ENCODE measurements around the gene RAMP2. TPM values are rescaled to one million over a fixed set of nuclear protein-coding genes. Genes with fewer than 3 reads are reported as not detected.

RAMP2 gene
- total RNA-seq, 2 donors from 2014 or later: 16.3 TPM

DNA sequence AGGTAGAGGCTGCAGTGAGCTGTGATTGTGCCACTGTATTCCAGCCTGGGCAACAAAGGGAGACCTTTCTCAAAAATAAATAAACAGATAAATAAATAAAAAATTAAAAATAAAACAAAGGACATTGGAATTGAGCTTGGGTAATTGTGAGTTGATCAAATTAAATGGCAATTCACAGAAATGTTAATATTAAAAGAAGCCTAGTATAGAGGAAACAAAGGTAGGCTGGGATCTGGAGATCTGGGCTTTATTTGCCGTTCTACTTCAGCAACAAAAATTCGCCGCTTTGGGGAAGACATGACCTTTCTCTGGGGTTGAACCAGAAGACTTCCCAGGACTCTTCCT, 11.9 kb downstream of the RAMP2 start:
- no peaks in the 10 kb centered on the region for H3K9me3 ChIP-seq
- peaks cover 0 to 3% of the 10 kb centered on the region in 2 donors for H3K36me3 ChIP-seq
- no peak for TF ChIP-seq POLR2AphosphoS5 (IDR thresholded peaks at IDR 0.05)
- TF ChIP-seq, protein P1, sequence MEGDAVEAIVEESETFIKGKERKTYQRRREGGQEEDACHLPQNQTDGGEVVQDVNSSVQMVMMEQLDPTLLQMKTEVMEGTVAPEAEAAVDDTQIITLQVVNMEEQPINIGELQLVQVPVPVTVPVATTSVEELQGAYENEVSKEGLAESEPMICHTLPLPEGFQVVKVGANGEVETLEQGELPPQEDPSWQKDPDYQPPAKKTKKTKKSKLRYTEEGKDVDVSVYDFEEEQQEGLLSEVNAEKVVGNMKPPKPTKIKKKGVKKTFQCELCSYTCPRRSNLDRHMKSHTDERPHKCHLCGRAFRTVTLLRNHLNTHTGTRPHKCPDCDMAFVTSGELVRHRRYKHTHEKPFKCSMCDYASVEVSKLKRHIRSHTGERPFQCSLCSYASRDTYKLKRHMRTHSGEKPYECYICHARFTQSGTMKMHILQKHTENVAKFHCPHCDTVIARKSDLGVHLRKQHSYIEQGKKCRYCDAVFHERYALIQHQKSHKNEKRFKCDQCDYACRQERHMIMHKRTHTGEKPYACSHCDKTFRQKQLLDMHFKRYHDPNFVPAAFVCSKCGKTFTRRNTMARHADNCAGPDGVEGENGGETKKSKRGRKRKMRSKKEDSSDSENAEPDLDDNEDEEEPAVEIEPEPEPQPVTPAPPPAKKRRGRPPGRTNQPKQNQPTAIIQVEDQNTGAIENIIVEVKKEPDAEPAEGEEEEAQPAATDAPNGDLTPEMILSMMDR (IDR thresholded peaks at IDR 0.05): no peak
- no peak for TF ChIP-seq POLR2A (IDR thresholded peaks at IDR 0.05)
- WGBS: 11% methylated on average over 3 of the region's 3 CpGs
- H3K4me3 ChIP-seq: peak overlapping the region; percentile 76 to 77
- intact Hi-C loops (cut with DNase I): no loop called here
- peaks cover 3% of the 10 kb centered on the region for H3K4me1 ChIP-seq (replicated peaks)
- no peaks in the 10 kb centered on the region for H3K27me3 ChIP-seq (replicated peaks; ENCODE audit: insufficient read depth)
- peak overlapping the region; percentile 80 to 84 for H3K27ac ChIP-seq
- DNase-seq (ENCODE audit: low spot score): no peak

DNA sequence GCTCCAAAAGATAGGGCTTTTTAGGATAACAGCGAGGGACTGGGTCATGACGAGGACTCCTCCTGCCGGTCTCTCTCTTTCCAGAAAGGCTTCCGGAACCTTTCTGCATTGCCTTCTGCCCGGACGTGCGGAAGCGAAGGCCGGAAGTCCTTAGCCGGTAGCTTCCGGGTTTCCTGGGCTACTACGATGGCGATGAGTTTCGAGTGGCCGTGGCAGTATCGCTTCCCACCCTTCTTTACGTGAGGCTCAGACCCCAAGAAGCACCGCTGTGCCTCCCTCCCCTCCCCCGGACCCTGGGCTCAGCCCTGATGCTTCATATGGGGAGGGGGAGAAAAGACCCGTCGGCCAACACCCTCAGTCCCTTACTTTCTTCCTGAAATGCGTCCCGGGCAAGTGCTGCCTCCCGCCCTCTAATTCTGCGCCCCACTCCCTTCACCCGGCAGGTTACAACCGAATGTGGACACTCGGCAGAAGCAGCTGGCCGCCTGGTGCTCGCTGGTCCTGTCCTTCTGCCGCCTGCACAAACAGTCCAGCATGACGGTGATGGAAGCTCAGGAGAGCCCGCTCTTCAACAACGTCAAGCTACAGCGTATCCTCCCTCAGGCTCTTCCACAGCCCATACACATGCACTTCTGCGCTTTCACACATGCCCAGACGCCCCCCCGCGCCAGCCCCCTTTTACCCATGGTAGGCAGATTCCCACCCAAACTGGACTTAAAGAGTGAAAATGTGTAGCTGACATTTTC, 12.4 kb downstream of the RAMP2 start, which contains the start of gene VPS25:
Gene VPS25, plus strand, starts transcription at position 160 of the 746 bp plus-strand sequence. Its CDS starts 27 bp downstream, at position 187.
- TF ChIP-seq POLR2AphosphoS5 (IDR thresholded peaks at IDR 0.05): peak; percentile 93
- TF ChIP-seq, protein P1 (IDR thresholded peaks at IDR 0.05): peak in 3 of 4 experiments; percentile 14 to 43 (median 35)
- TF ChIP-seq POLR2A (IDR thresholded peaks at IDR 0.05): no peak
- no peaks in the 10 kb centered on the region for H3K27me3 ChIP-seq (replicated peaks; ENCODE audit: insufficient read depth)
- H3K27ac ChIP-seq: peak within 1 kb of the TSS; percentile 80 to 84
- WGBS: 1% methylated on average over 39 of the region's 39 CpGs
- peaks cover 0 to 3% of the 10 kb centered on the region in 2 donors for H3K36me3 ChIP-seq
- no peaks in the 10 kb centered on the region for H3K9me3 ChIP-seq
- peaks cover 3% of the 10 kb centered on the region for H3K4me1 ChIP-seq (replicated peaks)
- intact Hi-C loops (cut with DNase I): no loop called here
- peak; percentile 77 for DNase-seq (ENCODE audit: low spot score)
- H3K4me3 ChIP-seq: peak within 1 kb of the TSS; percentile 76 to 77

DNA sequence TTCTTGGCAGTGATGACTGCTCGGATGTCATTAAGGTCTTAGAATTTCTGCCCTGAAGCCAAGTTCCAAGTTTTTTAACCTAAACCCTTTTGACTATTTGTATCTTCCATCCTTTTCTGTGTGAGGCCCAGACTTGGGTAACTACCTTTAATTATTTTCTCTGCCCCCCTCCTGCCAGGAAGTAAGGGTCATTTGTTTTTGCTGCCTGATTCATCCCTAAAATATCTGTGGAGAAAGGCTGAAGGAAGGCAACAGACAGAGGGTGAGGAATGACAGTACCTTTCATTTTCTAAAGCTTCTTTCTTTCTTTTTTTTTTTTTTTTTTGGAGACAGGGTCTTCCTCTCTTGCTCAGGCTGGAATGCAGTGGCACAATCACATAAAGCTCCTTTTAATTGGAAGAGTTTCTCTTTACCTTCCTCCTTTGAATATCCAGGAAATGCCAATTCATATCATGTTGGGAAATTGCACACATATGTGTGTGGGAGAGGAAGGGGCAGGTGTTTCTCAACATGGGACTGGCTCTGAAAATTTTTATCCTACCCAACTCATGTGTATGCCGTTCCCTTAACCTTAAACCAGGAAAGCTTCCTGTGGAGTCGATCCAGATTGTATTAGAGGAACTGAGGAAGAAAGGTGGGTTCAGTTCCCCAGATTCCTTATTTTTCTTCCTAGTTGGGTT, 13.2 kb downstream of the RAMP2 start:
- Histone ChIP-seq H3K27me3 (replicated peaks; ENCODE audit: insufficient read depth) (no peaks in the 10 kb centered on the region), H3K36me3 (peaks cover 0 to 3% of the 10 kb centered on the region in 2 donors), H3K4me3 (peak overlapping the region; percentile 76 to 77), H3K27ac (peak overlapping the region in 1 of 2 donors; percentile 84), H3K9me3 (no peaks in the 10 kb centered on the region), H3K4me1 (replicated peaks) (peaks cover 3% of the 10 kb centered on the region)
- TF ChIP-seq, protein P1 (IDR thresholded peaks at IDR 0.05): no peak
- TF ChIP-seq POLR2A (IDR thresholded peaks at IDR 0.05) (no peak), POLR2AphosphoS5 (IDR thresholded peaks at IDR 0.05) (no peak)
- intact Hi-C loops (cut with DNase I): no loop called here
- 78% methylated on average over 3 of the region's 3 CpGs for WGBS
- DNase-seq (ENCODE audit: low spot score): no peak

DNA sequence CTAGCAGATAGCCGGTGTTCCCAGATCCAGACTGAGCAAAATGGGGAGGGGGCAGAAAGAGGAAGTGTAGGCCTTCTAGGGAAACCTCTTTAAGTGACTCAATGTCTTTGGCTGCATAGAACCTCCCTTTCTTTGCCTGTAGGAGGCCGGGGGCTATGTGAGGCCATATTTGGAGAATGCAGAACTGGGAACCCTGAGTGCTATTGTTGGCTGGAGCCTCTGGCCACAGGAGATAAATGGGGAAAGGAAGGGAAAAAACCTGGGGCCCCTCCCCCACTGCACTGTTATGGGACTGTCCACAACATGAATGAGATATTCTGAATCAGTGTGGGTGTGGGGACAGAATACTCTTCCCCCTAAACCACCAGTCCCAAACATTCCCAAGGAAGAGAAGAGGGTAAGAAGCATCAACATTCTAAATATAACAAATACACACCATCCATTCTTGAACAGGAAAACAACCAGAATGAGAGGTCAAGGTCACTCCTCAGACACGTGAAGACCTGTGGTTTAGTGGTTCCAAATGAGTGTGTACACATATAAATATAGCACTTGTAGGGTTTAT, 14.6 kb downstream of the RAMP2 start:
- no peak for TF ChIP-seq POLR2AphosphoS5 (IDR thresholded peaks at IDR 0.05)
- TF ChIP-seq, protein P1 (IDR thresholded peaks at IDR 0.05): no peak
- no peak for TF ChIP-seq POLR2A (IDR thresholded peaks at IDR 0.05)
- no peaks in the 10 kb centered on the region for H3K9me3 ChIP-seq
- no peak for DNase-seq (ENCODE audit: low spot score)
- H3K4me1 ChIP-seq (replicated peaks): peaks cover 3% of the 10 kb centered on the region
- H3K4me3 ChIP-seq: no peak overlapping the region
- WGBS: 64% methylated on average over 3 of the region's 3 CpGs
- H3K27ac ChIP-seq: no peak overlapping the region
- no peaks in the 10 kb centered on the region for H3K27me3 ChIP-seq (replicated peaks; ENCODE audit: insufficient read depth)
- H3K36me3 ChIP-seq: peaks cover 0 to 3% of the 10 kb centered on the region in 2 donors
- intact Hi-C loops (cut with DNase I): no loop called here
